IMR-90 (cell line): ENCODE measurements around the gene DCAF5.

Experiments used
- BHLHE40 ChIP-seq: fragments of 150-350 bp; IDR thresholded peaks from 2 replicates; pipeline ENCODE4 v1.6.1; 2016; ENCODE audit warnings: mild to moderate bottlenecking, low read depth, low read length
- CTCF ChIP-seq: conservative IDR thresholded peaks from 2 replicates; pipeline ENCODE4 v1.5.1; 2012; ENCODE audit warnings: mild to moderate bottlenecking, low read depth, low read length, improper control_type of control experiment
- ELK1 ChIP-seq: fragments of 150-350 bp; IDR thresholded peaks from 2 replicates; pipeline ENCODE4 v1.6.1; 2016; ENCODE audit warnings: low read depth, mild to moderate bottlenecking, low read length, moderate library complexity, borderline replicate concordance
- NFE2L2 ChIP-seq: fragments of 150-350 bp; IDR thresholded peaks from 2 replicates; pipeline ENCODE4 v1.6.1; 2016; ENCODE audit warnings: low read depth, mild to moderate bottlenecking, low read length
- POLR2A ChIP-seq: IDR thresholded peaks from 2 replicates; pipeline ENCODE4 v1.6.1; 2012; ENCODE audit warnings: mild to moderate bottlenecking, low read depth, low read length
- RAD21 ChIP-seq: IDR thresholded peaks from 2 replicates; pipeline ENCODE4 v1.6.1; 2012; ENCODE audit warnings: low read length, improper control_type of control experiment

GRCh38 chr14:69097974-69098373 is 54.9 kb downstream of the DCAF5 start:
- TF ChIP-seq CTCF (no peak), RAD21 (no peak), NFE2L2 (no peak), ELK1 (no peak), BHLHE40 (no peak), POLR2A (no peak)
